Measurements from ENCODE around the gene CDH23.

CDH23 gene

GRCh38 chr10:71806704-71807556, 410.2 kb downstream of the CDH23 start:
- H3K4me3 Mint-ChIP-seq = no peak overlapping the region
- H3K27me3 Mint-ChIP-seq = peaks cover 3% of the 10 kb centered on the region
- ATAC-seq (ENCODE audit: low read depth) (no peak), DNase-seq (ENCODE audit: low spot score in 2 of 2) (no peak)
- no peaks in the 10 kb centered on the region for H3K36me3 Mint-ChIP-seq
- peaks cover 3% of the 10 kb centered on the region for H3K4me1 Mint-ChIP-seq
- H3K27ac Mint-ChIP-seq = no peak overlapping the region
- H3K9me3 Mint-ChIP-seq = no peaks in the 10 kb centered on the region

GRCh38 chr10:71807557-71808510, 411.1 kb downstream of the CDH23 start:
- DNase-seq (ENCODE audit: low spot score in 2 of 2) (no peak), ATAC-seq (ENCODE audit: low read depth) (no peak)
- Mint-ChIP-seq H3K9me3 (no peaks in the 10 kb centered on the region), H3K27ac (no peak overlapping the region), H3K4me3 (no peak overlapping the region), H3K4me1 (peaks cover 3% of the 10 kb centered on the region), H3K36me3 (no peaks in the 10 kb centered on the region), H3K27me3 (peaks cover 3% of the 10 kb centered on the region)

- ATAC-seq (ENCODE audit: low read depth) (no peak), DNase-seq (ENCODE audit: low spot score in 2 of 2) (no peak)
- peaks cover 7% of the 10 kb centered on the region for H3K4me1 Mint-ChIP-seq
- H3K4me3 Mint-ChIP-seq = no peak overlapping the region
- H3K27me3 Mint-ChIP-seq = peaks cover 3% of the 10 kb centered on the region
- no peaks in the 10 kb centered on the region for H3K9me3 Mint-ChIP-seq
- H3K36me3 Mint-ChIP-seq = no peaks in the 10 kb centered on the region
- H3K27ac Mint-ChIP-seq = no peak overlapping the region
Observed at GRCh38 chr10:71809628-71810027, 412.9 kb downstream of the CDH23 start.

GRCh38 chr10:71810048-71810750, 413.5 kb downstream of the CDH23 start:
- no peak for DNase-seq (ENCODE audit: low spot score in 2 of 2)
- no peak overlapping the region for H3K4me3 Mint-ChIP-seq
- no peaks in the 10 kb centered on the region for H3K36me3 Mint-ChIP-seq
- no peak overlapping the region for H3K27ac Mint-ChIP-seq
- no peak for ATAC-seq (ENCODE audit: low read depth)
- H3K27me3 Mint-ChIP-seq = peaks cover 3% of the 10 kb centered on the region
- H3K9me3 Mint-ChIP-seq = no peaks in the 10 kb centered on the region
- peaks cover 7% of the 10 kb centered on the region for H3K4me1 Mint-ChIP-seq

- DNase-seq (ENCODE audit: low spot score in 2 of 2) (no peak), ATAC-seq (ENCODE audit: low read depth) (no peak)
- peaks cover under 1% of the 10 kb centered on the region for H3K36me3 Mint-ChIP-seq
- H3K4me1 Mint-ChIP-seq = peaks cover 7% of the 10 kb centered on the region
- no peaks in the 10 kb centered on the region for H3K9me3 Mint-ChIP-seq
- H3K27ac Mint-ChIP-seq = no peak overlapping the region
- no peak overlapping the region for H3K4me3 Mint-ChIP-seq
- H3K27me3 Mint-ChIP-seq = peaks cover 3% of the 10 kb centered on the region
Observed at GRCh38 chr10:71811351-71811750, 414.6 kb downstream of the CDH23 start.

GRCh38 chr10:71812016-71812912, 415.5 kb downstream of the CDH23 start:
- ATAC-seq (ENCODE audit: low read depth) = peak; percentile 98
- Mint-ChIP-seq H3K36me3 (peaks cover 5% of the 10 kb centered on the region), H3K9me3 (no peaks in the 10 kb centered on the region), H3K4me3 (no peak overlapping the region), H3K27me3 (peaks cover 3% of the 10 kb centered on the region), H3K27ac (no peak overlapping the region), H3K4me1 (peaks cover 7% of the 10 kb centered on the region)
- peak; percentile 81 to 85 for DNase-seq (ENCODE audit: low spot score in 2 of 2)

- Mint-ChIP-seq H3K4me1 (peaks cover 6% of the 10 kb centered on the region), H3K4me3 (no peak overlapping the region), H3K27ac (no peak overlapping the region), H3K9me3 (no peaks in the 10 kb centered on the region), H3K27me3 (peaks cover 3% of the 10 kb centered on the region), H3K36me3 (peaks cover 7% of the 10 kb centered on the region)
- DNase-seq (ENCODE audit: low spot score in 2 of 2) (no peak), ATAC-seq (ENCODE audit: low read depth) (no peak)
Observed at GRCh38 chr10:71812913-71813590, 416.3 kb downstream of the CDH23 start.

GRCh38 chr10:71814922-71815411, 418.2 kb downstream of the CDH23 start:
- no peak overlapping the region for H3K4me3 Mint-ChIP-seq
- DNase-seq (ENCODE audit: low spot score in 2 of 2) = no peak
- H3K27me3 Mint-ChIP-seq = no peaks in the 10 kb centered on the region
- H3K4me1 Mint-ChIP-seq = peaks cover 4% of the 10 kb centered on the region
- no peak for ATAC-seq (ENCODE audit: low read depth)
- H3K36me3 Mint-ChIP-seq = peaks cover 19% of the 10 kb centered on the region
- no peak overlapping the region for H3K27ac Mint-ChIP-seq
- H3K9me3 Mint-ChIP-seq = no peaks in the 10 kb centered on the region

- H3K36me3 Mint-ChIP-seq = peaks cover 21% of the 10 kb centered on the region
- no peak for DNase-seq (ENCODE audit: low spot score in 2 of 2)
- no peak overlapping the region for H3K4me3 Mint-ChIP-seq
- H3K27ac Mint-ChIP-seq = no peak overlapping the region
- no peaks in the 10 kb centered on the region for H3K9me3 Mint-ChIP-seq
- H3K27me3 Mint-ChIP-seq = no peaks in the 10 kb centered on the region
- ATAC-seq (ENCODE audit: low read depth) = no peak
- peaks cover 4% of the 10 kb centered on the region for H3K4me1 Mint-ChIP-seq
Observed at GRCh38 chr10:71815515-71816130, 418.9 kb downstream of the CDH23 start.

GRCh38 chr10:71816421-71816851, 419.7 kb downstream of the CDH23 start:
- Mint-ChIP-seq H3K4me1 (peaks cover 4% of the 10 kb centered on the region), H3K9me3 (no peaks in the 10 kb centered on the region), H3K36me3 (peaks cover 26% of the 10 kb centered on the region), H3K4me3 (no peak overlapping the region), H3K27me3 (no peaks in the 10 kb centered on the region), H3K27ac (peak overlapping the region; percentile 31)
- DNase-seq (ENCODE audit: low spot score in 2 of 2) = no peak
- no peak for ATAC-seq (ENCODE audit: low read depth)

- Mint-ChIP-seq H3K36me3 (peaks cover 30% of the 10 kb centered on the region), H3K4me1 (peaks cover 4% of the 10 kb centered on the region), H3K9me3 (no peaks in the 10 kb centered on the region), H3K27me3 (no peaks in the 10 kb centered on the region), H3K27ac (no peak overlapping the region), H3K4me3 (no peak overlapping the region)
- ATAC-seq (ENCODE audit: low read depth) = no peak
- DNase-seq (ENCODE audit: low spot score in 2 of 2) = no peak
Observed at GRCh38 chr10:71816936-71817618, 420.4 kb downstream of the CDH23 start.
